ENCODE measurements around the gene NPFFR1. TPM values are rescaled to one million over a fixed set of nuclear protein-coding genes. Genes with fewer than 3 reads are reported as not detected.

NPFFR1 gene
- total RNA-seq, 1 experiment from 2014 or later, result 0.02 TPM

DNA sequence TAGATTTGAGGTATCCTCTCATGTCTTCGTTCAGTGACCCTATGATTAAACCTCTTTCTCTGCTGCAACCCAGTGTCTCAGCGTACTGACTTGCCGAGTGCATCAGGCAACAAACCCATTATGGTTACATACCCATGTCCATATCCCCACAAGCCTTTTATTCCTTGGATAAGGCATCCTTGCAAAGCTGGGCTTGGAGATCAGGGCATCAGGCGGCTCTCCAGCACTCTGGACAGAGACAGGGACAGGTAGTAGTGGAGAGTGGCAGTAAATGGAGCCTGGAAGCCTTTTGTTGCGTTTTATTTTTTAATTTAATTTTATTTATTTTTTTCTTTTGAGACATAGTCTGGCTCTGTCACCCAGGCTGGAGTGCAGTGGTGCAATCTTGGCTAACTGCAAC, 32.0 kb upstream of the NPFFR1 start:
- Histone ChIP-seq H3K4me3 (ENCODE audit: low read depth, low read length, poor library complexity, severe bottlenecking) (no peak overlapping the region), H3K36me3 (ENCODE audit: insufficient read depth, low read length, poor library complexity, severe bottlenecking) (no peaks in the 10 kb centered on the region), H3K27ac (ENCODE audit: low read depth, low read length, poor library complexity, severe bottlenecking) (no peak overlapping the region), H3K9me3 (ENCODE audit: low read depth, low read length, poor library complexity, severe bottlenecking) (no peaks in the 10 kb centered on the region), H3K27me3 (replicated peaks; ENCODE audit: insufficient read depth, low read depth, low read length, poor library complexity) (no peaks in the 10 kb centered on the region), H3K4me1 (ENCODE audit: insufficient read depth, low read length, poor library complexity, severe bottlenecking) (no peaks in the 10 kb centered on the region)
- no peak for DNase-seq (ENCODE audit: low spot score)
- no TSS peak for BruUV-seq (replicated peaks)
- CTCF ChIA-PET, result no interaction called here
- POLR2A ChIA-PET (ENCODE audit: low non-redundant PET), result no interaction called here
- intact Hi-C loops (cut with micrococcal nuclease; ENCODE audit: unreplicated experiment), result no loop called here
- TF ChIP-seq EZH2 (IDR thresholded peaks at IDR 0.05; ENCODE audit: borderline replicate concordance, low read depth, low read length, poor library complexity, severe bottlenecking), result no peak
- TF ChIP-seq, protein P1, sequence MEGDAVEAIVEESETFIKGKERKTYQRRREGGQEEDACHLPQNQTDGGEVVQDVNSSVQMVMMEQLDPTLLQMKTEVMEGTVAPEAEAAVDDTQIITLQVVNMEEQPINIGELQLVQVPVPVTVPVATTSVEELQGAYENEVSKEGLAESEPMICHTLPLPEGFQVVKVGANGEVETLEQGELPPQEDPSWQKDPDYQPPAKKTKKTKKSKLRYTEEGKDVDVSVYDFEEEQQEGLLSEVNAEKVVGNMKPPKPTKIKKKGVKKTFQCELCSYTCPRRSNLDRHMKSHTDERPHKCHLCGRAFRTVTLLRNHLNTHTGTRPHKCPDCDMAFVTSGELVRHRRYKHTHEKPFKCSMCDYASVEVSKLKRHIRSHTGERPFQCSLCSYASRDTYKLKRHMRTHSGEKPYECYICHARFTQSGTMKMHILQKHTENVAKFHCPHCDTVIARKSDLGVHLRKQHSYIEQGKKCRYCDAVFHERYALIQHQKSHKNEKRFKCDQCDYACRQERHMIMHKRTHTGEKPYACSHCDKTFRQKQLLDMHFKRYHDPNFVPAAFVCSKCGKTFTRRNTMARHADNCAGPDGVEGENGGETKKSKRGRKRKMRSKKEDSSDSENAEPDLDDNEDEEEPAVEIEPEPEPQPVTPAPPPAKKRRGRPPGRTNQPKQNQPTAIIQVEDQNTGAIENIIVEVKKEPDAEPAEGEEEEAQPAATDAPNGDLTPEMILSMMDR (conservative IDR thresholded peaks at IDR 0.05; ENCODE audit: low read depth, low read length), result no peak

DNA sequence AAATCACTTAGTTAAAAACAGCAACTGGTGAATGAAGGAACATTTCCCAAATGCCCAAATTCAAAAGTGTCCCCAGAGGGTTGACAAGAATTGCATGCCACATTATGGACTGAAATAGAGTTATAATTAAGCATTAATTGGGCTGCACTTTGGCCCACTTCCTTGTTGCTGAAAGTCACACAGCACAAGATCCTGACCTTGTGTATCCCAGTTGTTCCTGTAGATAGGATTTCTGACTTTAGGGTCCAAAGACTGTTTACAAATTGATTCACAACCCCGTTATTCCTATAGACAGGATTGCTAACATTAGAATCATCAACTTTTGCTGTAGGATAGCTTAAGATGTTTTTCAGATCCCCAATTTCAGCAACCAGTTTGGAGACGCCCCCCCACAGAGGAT, 31.5 kb upstream of the NPFFR1 start:
- H3K27ac ChIP-seq (ENCODE audit: low read depth, low read length, poor library complexity, severe bottlenecking), result no peak overlapping the region
- H3K4me1 ChIP-seq (ENCODE audit: insufficient read depth, low read length, poor library complexity, severe bottlenecking), result no peaks in the 10 kb centered on the region
- no peaks in the 10 kb centered on the region for H3K36me3 ChIP-seq (ENCODE audit: insufficient read depth, low read length, poor library complexity, severe bottlenecking)
- DNase-seq (ENCODE audit: low spot score), result no peak
- no peak overlapping the region for H3K4me3 ChIP-seq (ENCODE audit: low read depth, low read length, poor library complexity, severe bottlenecking)
- ChIA-PET POLR2A (ENCODE audit: low non-redundant PET) (interaction anchor here (0.6 kb wide), 2 partner anchors 9 to 426 kb away, joined by 3 read pairs; no protein-coding TSS in a partner anchor), CTCF (no interaction called here)
- H3K9me3 ChIP-seq (ENCODE audit: low read depth, low read length, poor library complexity, severe bottlenecking), result no peaks in the 10 kb centered on the region
- no peaks in the 10 kb centered on the region for H3K27me3 ChIP-seq (replicated peaks; ENCODE audit: insufficient read depth, low read depth, low read length, poor library complexity)
- TF ChIP-seq EZH2 (IDR thresholded peaks at IDR 0.05; ENCODE audit: borderline replicate concordance, low read depth, low read length, poor library complexity, severe bottlenecking), result no peak
- TF ChIP-seq, protein P1 (conservative IDR thresholded peaks at IDR 0.05; ENCODE audit: low read depth, low read length), result no peak
- intact Hi-C loops (cut with micrococcal nuclease; ENCODE audit: unreplicated experiment), result no loop called here
- BruUV-seq (replicated peaks), result no TSS peak

DNA sequence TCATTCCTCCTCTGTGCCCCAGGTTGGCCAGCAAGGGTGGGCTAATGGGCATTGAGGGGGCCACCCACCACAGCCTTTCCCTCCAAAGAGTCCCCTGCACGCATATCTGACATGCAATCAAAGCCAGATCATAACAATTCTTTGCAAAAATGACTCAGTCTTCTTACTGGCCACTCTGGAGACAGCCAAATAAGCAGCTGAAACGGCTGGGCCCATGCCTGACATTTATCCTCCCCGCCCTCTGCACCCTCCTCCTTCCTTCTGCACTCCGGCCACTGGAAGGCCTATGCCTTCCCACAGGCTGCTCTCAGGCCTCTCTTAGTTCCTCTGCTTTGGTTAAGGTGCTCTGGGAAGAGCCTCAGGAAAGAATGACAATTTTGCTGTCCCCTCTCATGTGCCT, 29.2 kb upstream of the NPFFR1 start:
- Histone ChIP-seq H3K9me3 (ENCODE audit: low read depth, low read length, poor library complexity, severe bottlenecking) (no peaks in the 10 kb centered on the region), H3K36me3 (ENCODE audit: insufficient read depth, low read length, poor library complexity, severe bottlenecking) (no peaks in the 10 kb centered on the region), H3K27ac (ENCODE audit: low read depth, low read length, poor library complexity, severe bottlenecking) (no peak overlapping the region), H3K4me1 (ENCODE audit: insufficient read depth, low read length, poor library complexity, severe bottlenecking) (no peaks in the 10 kb centered on the region), H3K4me3 (ENCODE audit: low read depth, low read length, poor library complexity, severe bottlenecking) (no peak overlapping the region), H3K27me3 (replicated peaks; ENCODE audit: insufficient read depth, low read depth, low read length, poor library complexity) (no peaks in the 10 kb centered on the region)
- no TSS peak for BruUV-seq (replicated peaks)
- TF ChIP-seq, protein P1 (conservative IDR thresholded peaks at IDR 0.05; ENCODE audit: low read depth, low read length), result no peak
- no peak for TF ChIP-seq EZH2 (IDR thresholded peaks at IDR 0.05; ENCODE audit: borderline replicate concordance, low read depth, low read length, poor library complexity, severe bottlenecking)
- POLR2A ChIA-PET (ENCODE audit: low non-redundant PET), result no interaction called here
- intact Hi-C loops (cut with micrococcal nuclease; ENCODE audit: unreplicated experiment), result no loop called here
- CTCF ChIA-PET, result no interaction called here
- DNase-seq (ENCODE audit: low spot score), result no peak
